IMR-90 (cell line): ENCODE data around the gene PRKAR2A. TPM values are rescaled to one million over a fixed set of nuclear protein-coding genes. Genes with fewer than 3 reads are reported as not detected.

ENCODE experiments used
- ATAC-seq: fragments of 200-7000 bp; cut with Tn5 transposase; 2 replicates; pipeline ENCODE4 v1.9.1; 2020; ENCODE audit warnings: low read depth, mild to moderate bottlenecking, moderate library complexity
- BruUV-seq: library from RNA; stranded (reverse); fragments of 400-500 nt; replicated peaks from 2 replicates; lab custom pipeline; 2021; lab: Mats Ljungman, UMichigan
- CTCF ChIA-PET: fragments of 300-600 bp; formaldehyde crosslinking; extraction: SDS; loops from one replicate; lab custom pipeline; 2021; ENCODE audit warnings: antibody characterized with exemption; lab: Yijun Ruan, JAX
- POLR2A ChIA-PET: fragments of 300-600 bp; sonication (Branson Sonifier 250); formaldehyde crosslinking; loops from one replicate; lab custom pipeline; 2022; ENCODE audit warnings: antibody characterized with exemption; ENCODE audit not compliant: unreplicated experiment; lab: Charles Lee
- DNase-seq: peaks from one replicate; pipeline ENCODE4 v3.0.0; 2013
- H2AFZ ChIP-seq: replicated peaks from 2 replicates; pipeline ENCODE3; 2013; ENCODE audit warnings: low read length, mild to moderate bottlenecking; ENCODE audit not compliant: poor library complexity
- H2AK5ac ChIP-seq: 2 replicates; pipeline ENCODE4 v1.6.1; 2013; ENCODE audit warnings: low read depth, low read length, inconsistent platforms
- H2AK9ac ChIP-seq: replicated peaks from 2 replicates; pipeline ENCODE3; 2013; ENCODE audit warnings: mild to moderate bottlenecking, low read depth, low read length, moderate library complexity; ENCODE audit not compliant: poor library complexity
- H2BK120ac ChIP-seq: 2 replicates; pipeline ENCODE4 v1.6.1; 2013; ENCODE audit warnings: low read depth, low read length, inconsistent platforms
- H2BK15ac ChIP-seq: 3 replicates; pipeline ENCODE4 v1.6.1; 2013; ENCODE audit warnings: low read depth, low read length, inconsistent platforms
- H2BK20ac ChIP-seq: 2 replicates; pipeline ENCODE4 v1.6.1; 2013; ENCODE audit warnings: low read depth, mild to moderate bottlenecking, inconsistent platforms, low read length, moderate library complexity
- H2BK5ac ChIP-seq: 2 replicates; pipeline ENCODE4 v1.6.1; 2013; ENCODE audit warnings: mild to moderate bottlenecking, low read depth, low read length, inconsistent platforms; ENCODE audit not compliant: poor library complexity, severe bottlenecking
- H3K14ac ChIP-seq: replicated peaks from 2 replicates; pipeline ENCODE4 v1.6.1; 2013; ENCODE audit warnings: low read depth, low read length, inconsistent platforms
- H3K18ac ChIP-seq: 2 replicates; pipeline ENCODE4 v1.6.1; 2013; ENCODE audit warnings: low read depth, low read length, control low read depth
- H3K23ac ChIP-seq: 2 replicates; pipeline ENCODE4 v1.6.1; 2013; ENCODE audit warnings: low read depth, low read length, inconsistent platforms
- H3K27ac ChIP-seq: 2 replicates; pipeline ENCODE4 v1.5.1; 2013; ENCODE audit warnings: mild to moderate bottlenecking, control low read depth, low read length; ENCODE audit not compliant: insufficient read depth
- H3K27me3 ChIP-seq: 2 replicates; pipeline ENCODE4 v1.6.1; 2013; ENCODE audit warnings: low read length; ENCODE audit not compliant: control insufficient read depth, insufficient read depth
- H3K36me3 ChIP-seq: 2 replicates; pipeline ENCODE4 v1.6.1; 2013; ENCODE audit warnings: low read length, mixed read lengths; ENCODE audit not compliant: control insufficient read depth, insufficient read depth
- H3K4ac ChIP-seq: 2 replicates; pipeline ENCODE4 v1.6.1; 2013; ENCODE audit warnings: low read depth, low read length, inconsistent platforms
- H3K4me1 ChIP-seq: 2 replicates; pipeline ENCODE4 v1.6.1; 2013; ENCODE audit warnings: low read length, mixed read lengths; ENCODE audit not compliant: control insufficient read depth, insufficient read depth
- H3K4me2 ChIP-seq: 2 replicates; pipeline ENCODE4 v1.6.1; 2013; ENCODE audit warnings: low read depth, mild to moderate bottlenecking, control low read depth, low read length, moderate library complexity
- H3K4me3 ChIP-seq: 2 replicates; pipeline ENCODE4 v1.5.1; 2013; ENCODE audit warnings: low read depth, mild to moderate bottlenecking, control low read depth, low read length, moderate library complexity; ENCODE audit not compliant: insufficient read depth
- H3K56ac ChIP-seq: 2 replicates; pipeline ENCODE4 v1.6.1; 2013; ENCODE audit warnings: low read length, inconsistent platforms; ENCODE audit not compliant: insufficient read depth; ENCODE audit errors: extremely low read depth
- H3K79me1 ChIP-seq, 2 experiments: 2 replicates each; pipeline ENCODE4 v1.6.1; 2013; ENCODE audit warnings: low read length in 2 of 2, inconsistent platforms in 1 of 2, low read depth in 1 of 2
- H3K9ac ChIP-seq: 2 replicates; pipeline ENCODE4 v1.6.1; 2013; ENCODE audit warnings: low read depth, low read length, control low read depth
- H3K9me1 ChIP-seq: 2 replicates; pipeline ENCODE4 v1.6.1; 2013; ENCODE audit warnings: low read length, inconsistent platforms; ENCODE audit not compliant: insufficient read depth
- H3K9me3 ChIP-seq: 2 replicates; pipeline ENCODE4 v1.6.1; 2013; ENCODE audit warnings: low read length; ENCODE audit not compliant: control insufficient read depth, insufficient read depth
- H4K20me1 ChIP-seq: 2 replicates; pipeline ENCODE4 v1.6.1; 2013; ENCODE audit warnings: low read length, inconsistent platforms; ENCODE audit not compliant: insufficient read depth
- H4K5ac ChIP-seq: 2 replicates; pipeline ENCODE4 v1.6.1; 2013; ENCODE audit warnings: mild to moderate bottlenecking, low read depth, low read length, control low read depth
- H4K8ac ChIP-seq, 2 experiments: 2 replicates each; pipeline ENCODE4 v1.6.1; 2013; ENCODE audit warnings: low read depth in 2 of 2, low read length in 2 of 2, control low read depth in 1 of 2, inconsistent platforms in 1 of 2
- H4K91ac ChIP-seq: 2 replicates; pipeline ENCODE4 v1.6.1; 2013; ENCODE audit warnings: low read depth, low read length, inconsistent platforms; ENCODE audit not compliant: insufficient read depth
- CEBPB ChIP-seq: IDR thresholded peaks from 2 replicates; pipeline ENCODE4 v1.6.1; 2012; ENCODE audit warnings: low read depth, low read length, improper control_type of control experiment
- CHD1 ChIP-seq: IDR thresholded peaks from 2 replicates; pipeline ENCODE4 v1.6.1; 2012; ENCODE audit warnings: low read depth, low read length, improper control_type of control experiment
- WGBS, 2 experiments: methylation state at CpG; one replicate each; pipeline versions ENCODE4 v1.1.5 to v1.1.7; 2013; ENCODE audit warnings: missing lambda C conversion rate in 2 of 2; ENCODE audit not compliant: insufficient read length in 1 of 2; ENCODE audit errors: extremely low coverage in 2 of 2; 5-methylcytosine and 5-hydroxymethylcytosine counted together
- dilution Hi-C: fragments of 300-500 bp; cut with HindIII; formaldehyde crosslinking; loops from one replicate; pipeline ENCODE4 v1.14.3; 2018; ENCODE audit warnings: low sequenced_read_pairs; ENCODE audit not compliant: unreplicated experiment
- in situ Hi-C: fragments of 300-500 bp; cut with MboI; formaldehyde crosslinking; loops from 3 replicates; pipeline ENCODE4 v1.14.3; 2019; ENCODE audit warnings: low sequenced_read_pairs, inconsistent platforms, mixed read lengths
- intact Hi-C: fragments of 100-400 bp; cut with micrococcal nuclease; formaldehyde crosslinking; loops from 2 replicates; pipeline ENCODE4 v1.10.0; 2022
- polyA plus RNA-seq, 3 experiments: library from polyadenylated mRNA; depleted of rRNA; stranded (reverse); fragments of >200 nt; gene quantifications; 2 replicates each; pipeline ENCODE4 v1.2.3, GENCODE V29; 2012; ENCODE audit warnings: low replicate concordance in 1 of 3
- total RNA-seq: library from RNA; depleted of rRNA; stranded (reverse); fragments of >200 nt; gene quantifications from 2 replicates; pipeline ENCODE4 v1.2.3, GENCODE V29; 2012

Gene PRKAR2A
- total and polyA plus RNA-seq, 2 of the 4 experiments (the other 2 are of a cell fraction), result 11.3 to 48.2 TPM

DNA sequence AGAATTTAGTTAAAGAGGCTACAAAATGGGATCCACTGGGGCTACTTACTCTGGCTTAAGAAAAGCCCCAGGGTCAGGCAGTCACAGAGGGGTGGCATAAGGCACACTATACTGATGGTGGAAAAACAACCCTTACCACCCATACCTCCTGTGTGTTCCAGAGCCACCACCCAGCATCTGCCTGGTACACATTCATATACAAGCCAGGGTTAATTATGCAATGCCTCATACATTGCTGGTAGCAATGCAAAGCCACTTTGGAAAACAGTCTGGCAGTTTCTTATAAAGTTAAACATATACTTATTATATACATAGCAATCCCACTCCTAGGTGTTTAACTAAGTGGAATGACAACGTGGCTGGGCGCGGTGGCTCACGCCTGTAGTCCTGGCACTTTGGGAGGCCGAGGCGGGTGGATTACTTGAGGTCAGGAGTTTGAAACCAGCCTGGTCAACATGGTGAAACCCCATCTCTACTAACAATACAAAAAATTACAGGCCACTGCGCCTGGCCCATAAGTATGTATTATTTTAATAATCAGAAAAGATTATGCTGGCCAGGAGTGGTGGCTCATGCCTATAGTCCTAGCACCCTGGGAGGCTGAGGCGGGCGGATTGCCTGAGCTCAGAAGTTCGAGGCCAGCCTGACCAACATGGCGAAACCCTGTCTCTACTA is 146.8 kb downstream of the PRKAR2A start:
- Histone ChIP-seq H3K9me1 (peaks cover 23% of the 10 kb centered on the region), H2BK20ac (no peak overlapping the region), H4K8ac (no peak overlapping the region), H2BK120ac (no peak overlapping the region), H4K5ac (no peak overlapping the region), H3K79me1 (peaks cover 28 to 72% of the 10 kb centered on the region in 2 experiments), H2AK9ac (no peak overlapping the region), H3K36me3 (peaks cover 24% of the 10 kb centered on the region), H2BK5ac (peak overlapping the region; percentile 29), H3K9ac (no peak overlapping the region), H3K4me2 (peak overlapping the region; percentile 31; the same call in 1 of the 2 replicates), H3K14ac (no peak overlapping the region), H2BK15ac (no peak overlapping the region), H3K27ac (no peak overlapping the region; the same call in 1 of the 2 replicates), H3K56ac (no peak overlapping the region), H2AK5ac (0 out of 2 replicates have a peak overlapping the region, but pooled peaks have one; percentile 15), H4K91ac (no peak overlapping the region), H3K4ac (no peak overlapping the region), H4K20me1 (peaks cover 97% of the 10 kb centered on the region), H3K9me3 (no peaks in the 10 kb centered on the region), H3K4me1 (peaks cover 8% of the 10 kb centered on the region), H3K18ac (no peak overlapping the region), H2AFZ (no peak overlapping the region), H3K27me3 (no peaks in the 10 kb centered on the region), H3K4me3 (no peak overlapping the region), H3K23ac (no peak overlapping the region)
- in situ Hi-C loops, result no loop called here
- TF ChIP-seq CHD1 (no peak), CEBPB (peak; percentile 28; the same call in 1 of the 2 replicates)
- 100% methylated on average over 2 of the region's 11 CpGs; no CpG with 5 or more reads in 1 of the 2 experiments for WGBS, 2 experiments
- DNase-seq (no peak), ATAC-seq (peak; percentile 36)
- dilution Hi-C loops, result no loop called here
- intact Hi-C loops, result no loop called here
- POLR2A ChIA-PET, result interaction anchor here (0.7 kb wide), 1 partner anchor 38 kb away, joined by 15 read pairs; the partner anchor contains the start of gene CELSR3
- no TSS peak for BruUV-seq
- CTCF ChIA-PET, result interaction anchor here (1.0 kb wide), 1 partner anchor 452 kb away, joined by 3 read pairs; no protein-coding TSS in a partner anchor
